ENCODE measurements around the gene TTLL11.

TTLL11 gene

DNA sequence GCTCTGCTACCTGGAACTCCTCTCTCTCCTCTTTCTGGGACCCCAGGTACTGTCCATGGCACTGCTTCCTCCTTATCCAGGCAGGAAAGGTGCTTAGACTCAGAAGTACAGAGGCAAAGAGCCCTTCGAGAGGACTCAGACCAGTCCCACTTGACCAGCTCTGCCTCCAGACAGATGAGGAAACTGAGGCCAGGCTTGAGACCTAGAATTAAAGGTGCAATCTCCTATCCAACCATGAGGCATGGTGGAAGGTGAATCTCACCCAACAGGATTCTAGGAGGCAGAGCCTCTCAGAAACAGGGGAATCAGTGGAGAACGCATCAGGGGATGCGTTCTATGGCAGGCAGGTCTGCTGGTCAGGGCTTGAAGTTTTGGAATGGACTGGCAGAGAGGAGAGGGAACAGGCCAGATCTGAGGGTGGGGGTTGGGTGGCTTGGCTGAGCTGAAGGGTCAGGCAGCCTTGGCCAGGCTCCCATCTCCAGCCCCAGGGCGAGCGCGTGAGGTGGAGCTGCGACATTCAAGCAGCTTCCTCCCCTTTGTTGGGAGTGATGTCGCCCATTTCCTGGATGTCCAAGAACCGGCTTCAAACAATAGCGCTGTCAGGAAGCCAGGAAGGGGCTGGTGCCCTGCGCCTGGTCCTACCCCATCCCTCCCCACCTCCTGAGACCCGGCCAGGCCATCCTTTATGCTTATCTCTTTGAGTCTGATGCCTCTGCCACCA lies 40.3 kb upstream of the TTLL11 start:
- no peak for DNase-seq (ENCODE audit: insufficient read length, low spot score)
- TF ChIP-seq POLR2A (IDR thresholded peaks at IDR 0.05; ENCODE audit: low read depth, low read length), result no peak
- FAIRE-seq, result no peak

DNA sequence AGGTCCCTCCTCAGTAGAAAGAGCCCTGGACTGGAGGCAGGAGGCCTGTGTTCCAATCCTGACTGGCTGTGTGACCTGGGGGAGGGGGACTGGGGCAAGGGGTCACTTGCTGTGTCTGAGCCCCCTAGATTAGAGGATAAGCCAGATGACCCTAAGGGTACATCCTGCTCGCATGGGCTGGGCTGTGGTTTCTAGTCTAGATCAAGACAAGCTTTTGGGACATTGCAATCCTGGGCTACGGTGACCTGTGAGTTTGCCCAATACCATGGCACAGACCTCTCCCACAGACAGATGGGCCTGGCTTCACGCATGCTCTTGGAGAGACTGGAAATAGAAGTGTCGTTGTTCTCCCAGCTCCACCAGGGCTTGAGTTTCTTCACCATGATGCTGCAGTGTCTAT lies 39.4 kb upstream of the TTLL11 start:
- no peak for FAIRE-seq
- no peak for DNase-seq (ENCODE audit: insufficient read length, low spot score)
- TF ChIP-seq POLR2AphosphoS5 (IDR thresholded peaks at IDR 0.05; ENCODE audit: low read depth, low read length) (no peak), POU2F2 (IDR thresholded peaks at IDR 0.05; ENCODE audit: low read depth, low read length) (no peak)

DNA sequence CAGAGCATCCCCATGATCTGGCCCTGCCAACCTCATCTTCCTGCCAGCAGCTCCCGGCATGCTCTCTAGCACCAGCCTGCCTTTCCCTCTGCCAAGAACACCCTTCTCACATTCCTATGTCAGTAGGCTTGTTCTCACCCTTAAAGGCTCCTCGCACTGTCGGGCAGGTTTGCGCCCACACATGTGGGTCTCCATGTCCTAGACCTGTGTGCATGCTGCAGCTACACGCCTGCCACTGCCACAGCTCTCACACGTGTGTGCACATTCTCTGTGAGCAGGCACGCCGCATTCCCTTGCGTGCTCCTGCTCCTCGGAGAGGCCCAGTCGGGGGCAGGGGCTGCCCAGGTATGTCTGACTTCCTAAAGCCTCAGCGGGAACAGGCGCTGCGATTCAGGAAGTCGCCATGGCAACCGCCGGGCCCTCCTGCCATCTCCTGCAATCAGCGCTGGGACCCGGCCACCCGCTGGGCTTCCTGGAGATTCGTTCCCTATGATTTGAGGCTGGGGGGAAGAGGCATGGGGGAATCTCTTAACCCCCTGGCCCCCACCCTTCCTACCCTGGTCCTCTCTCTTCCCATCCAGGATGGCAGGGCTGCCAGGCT lies 38.4 kb upstream of the TTLL11 start:
- TF ChIP-seq TAF1 (IDR thresholded peaks at IDR 0.05; ENCODE audit: low read depth, low read length), result no peak
- no peak for TF ChIP-seq POU2F2 (IDR thresholded peaks at IDR 0.05; ENCODE audit: low read depth, low read length)
- TF ChIP-seq SPI1 (IDR thresholded peaks at IDR 0.05; ENCODE audit: low read depth, low read length), result no peak
- TF ChIP-seq PAX5 (IDR thresholded peaks at IDR 0.05; ENCODE audit: insufficient read depth, low read length, severe bottlenecking), result no peak
- no peak for TF ChIP-seq POLR2A (IDR thresholded peaks at IDR 0.05; ENCODE audit: low read depth, low read length)
- no peak for TF ChIP-seq POLR2AphosphoS5 (IDR thresholded peaks at IDR 0.05; ENCODE audit: low read depth, low read length)
- no peak for DNase-seq (ENCODE audit: insufficient read length, low spot score)
- no peak for FAIRE-seq

DNA sequence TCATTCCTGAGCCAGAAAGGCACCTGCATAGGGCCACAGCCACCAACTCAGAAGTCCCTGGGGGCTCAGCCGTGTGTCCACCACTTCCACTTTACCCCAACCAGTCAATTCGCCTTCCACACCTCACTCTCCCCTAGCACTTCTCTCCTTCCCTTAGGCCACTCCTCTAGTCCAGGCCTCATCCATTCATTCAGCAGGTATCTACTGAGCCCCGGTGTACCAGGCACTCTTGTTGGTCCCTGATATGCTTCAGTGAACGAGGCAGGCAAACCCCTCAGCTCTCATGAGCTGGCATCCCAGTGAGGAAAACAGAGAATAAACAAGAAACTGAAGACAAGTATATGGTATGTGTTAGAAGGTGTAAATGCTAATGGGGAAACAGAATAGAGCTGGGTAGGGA lies 37.7 kb upstream of the TTLL11 start:
- DNase-seq (ENCODE audit: insufficient read length, low spot score) (no peak), FAIRE-seq (no peak)
- TF ChIP-seq SPI1 (IDR thresholded peaks at IDR 0.05; ENCODE audit: low read depth, low read length) (no peak), PAX5 (IDR thresholded peaks at IDR 0.05; ENCODE audit: insufficient read depth, low read length, severe bottlenecking) (no peak), POU2F2 (IDR thresholded peaks at IDR 0.05; ENCODE audit: low read depth, low read length) (no peak), TAF1 (IDR thresholded peaks at IDR 0.05; ENCODE audit: low read depth, low read length) (no peak), POLR2AphosphoS5 (IDR thresholded peaks at IDR 0.05; ENCODE audit: low read depth, low read length) (no peak), POLR2A (IDR thresholded peaks at IDR 0.05; ENCODE audit: low read depth, low read length) (no peak)

DNA sequence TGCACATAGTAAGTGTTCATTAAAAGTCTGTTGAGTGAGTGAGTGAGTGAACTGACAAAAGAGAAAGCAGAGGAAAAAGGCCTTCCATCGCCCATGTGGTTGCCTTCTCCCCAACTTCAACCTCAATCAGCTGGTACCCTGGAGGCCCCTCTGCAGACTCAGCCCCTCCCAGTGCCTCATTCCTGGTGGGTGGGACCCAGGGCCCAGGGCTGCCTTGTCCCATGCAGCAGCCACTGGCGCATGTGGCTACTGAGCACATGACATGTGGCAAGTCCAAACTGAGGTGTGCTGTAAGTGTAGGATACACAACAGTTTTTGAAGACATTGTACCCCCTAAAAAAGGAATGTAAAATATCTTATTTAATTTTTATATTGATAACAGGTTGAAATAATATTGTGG lies 36.9 kb upstream of the TTLL11 start:
- no peak for FAIRE-seq

DNA sequence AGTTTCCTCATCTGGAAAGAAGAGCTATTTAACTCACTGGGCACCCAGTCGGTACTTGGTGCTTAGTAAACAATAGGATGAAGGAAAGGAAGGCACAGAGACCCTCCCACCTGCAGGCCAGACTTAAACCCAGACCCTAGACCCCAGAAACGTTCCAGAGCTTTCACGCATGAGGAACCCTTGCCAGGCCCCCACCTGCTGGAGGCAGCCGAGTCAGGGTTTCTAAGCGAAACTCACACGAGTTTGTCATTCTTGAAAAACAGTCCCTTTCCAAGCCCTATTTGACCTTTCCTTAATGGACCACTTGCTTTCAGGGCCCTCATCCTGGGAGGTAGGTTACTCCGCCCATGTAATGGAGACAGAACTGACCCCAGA lies 35.8 kb upstream of the TTLL11 start:
- FAIRE-seq, result no peak

More for the DNA sequence above, 36.9 kb upstream of the TTLL11 start:
- no peak for DNase-seq (ENCODE audit: insufficient read length, low spot score)
- no peak for TF ChIP-seq POLR2A (IDR thresholded peaks at IDR 0.05; ENCODE audit: low read depth, low read length)
- TF ChIP-seq SPI1 (IDR thresholded peaks at IDR 0.05; ENCODE audit: low read depth, low read length), result no peak
- no peak for TF ChIP-seq TAF1 (IDR thresholded peaks at IDR 0.05; ENCODE audit: low read depth, low read length)
- no peak for TF ChIP-seq POLR2AphosphoS5 (IDR thresholded peaks at IDR 0.05; ENCODE audit: low read depth, low read length)
- no peak for TF ChIP-seq POU2F2 (IDR thresholded peaks at IDR 0.05; ENCODE audit: low read depth, low read length)
- no peak for TF ChIP-seq PAX5 (IDR thresholded peaks at IDR 0.05; ENCODE audit: insufficient read depth, low read length, severe bottlenecking)

DNA sequence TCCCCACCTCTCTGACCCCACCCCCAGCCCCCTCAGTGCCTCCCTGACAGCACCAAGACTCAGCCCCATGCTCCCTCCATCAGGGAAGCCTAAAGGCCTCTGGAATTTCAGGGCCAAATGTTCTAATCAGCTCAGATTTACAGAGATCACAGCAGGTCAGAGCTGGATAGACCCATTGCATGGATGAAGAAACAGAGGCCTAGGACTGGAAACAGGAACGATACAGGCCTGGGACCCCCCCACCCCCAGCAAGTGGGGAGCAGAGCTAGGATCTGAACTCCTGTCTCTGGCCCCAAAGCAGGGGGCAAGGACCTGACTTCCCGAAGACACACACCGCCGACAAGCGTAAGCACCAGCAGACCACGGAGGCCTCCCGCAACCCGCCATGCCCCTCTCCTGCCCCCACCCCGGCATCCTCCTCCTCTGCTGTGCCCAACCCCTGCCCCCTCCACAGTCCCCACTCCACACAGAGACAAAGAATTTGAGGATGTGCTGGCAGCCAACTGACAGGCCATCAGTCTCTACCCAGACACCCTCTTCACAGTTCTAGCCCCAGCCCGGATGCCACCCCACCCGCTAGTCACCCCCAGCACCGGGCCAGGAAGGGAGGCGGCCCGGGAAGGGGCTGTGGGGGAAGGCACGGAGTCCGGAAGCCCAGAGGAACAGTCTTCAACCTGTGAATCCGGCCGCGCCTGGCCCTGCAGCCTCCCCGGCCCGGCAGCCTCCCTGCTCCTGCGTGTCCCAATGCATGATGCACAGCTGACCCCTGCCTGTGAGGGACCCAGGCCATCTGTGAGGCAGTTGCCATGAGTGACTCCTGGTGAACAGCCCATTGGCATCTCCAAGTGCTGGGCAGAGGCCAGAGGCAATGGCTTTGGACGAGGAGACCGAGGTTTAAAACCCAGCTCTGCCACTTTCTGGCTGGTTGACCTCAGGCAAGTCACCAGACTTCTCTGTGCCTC lies 35.2 kb upstream of the TTLL11 start:
- FAIRE-seq (no peak), DNase-seq (ENCODE audit: insufficient read length, low spot score) (no peak)
- TF ChIP-seq POU2F2 (IDR thresholded peaks at IDR 0.05; ENCODE audit: low read depth, low read length) (no peak), POLR2A (IDR thresholded peaks at IDR 0.05; ENCODE audit: low read depth, low read length) (no peak), PAX5 (IDR thresholded peaks at IDR 0.05; ENCODE audit: insufficient read depth, low read length, severe bottlenecking) (no peak), POLR2AphosphoS5 (IDR thresholded peaks at IDR 0.05; ENCODE audit: low read depth, low read length) (no peak), TAF1 (IDR thresholded peaks at IDR 0.05; ENCODE audit: low read depth, low read length) (no peak), SPI1 (IDR thresholded peaks at IDR 0.05; ENCODE audit: low read depth, low read length) (no peak)

More for the DNA sequence above, 35.8 kb upstream of the TTLL11 start:
- TF ChIP-seq PAX5 (IDR thresholded peaks at IDR 0.05; ENCODE audit: insufficient read depth, low read length, severe bottlenecking) (no peak), POU2F2 (IDR thresholded peaks at IDR 0.05; ENCODE audit: low read depth, low read length) (no peak), TAF1 (IDR thresholded peaks at IDR 0.05; ENCODE audit: low read depth, low read length) (no peak), SPI1 (IDR thresholded peaks at IDR 0.05; ENCODE audit: low read depth, low read length) (no peak), POLR2A (IDR thresholded peaks at IDR 0.05; ENCODE audit: low read depth, low read length) (no peak), POLR2AphosphoS5 (IDR thresholded peaks at IDR 0.05; ENCODE audit: low read depth, low read length) (no peak)
- DNase-seq (ENCODE audit: insufficient read length, low spot score), result no peak

DNA sequence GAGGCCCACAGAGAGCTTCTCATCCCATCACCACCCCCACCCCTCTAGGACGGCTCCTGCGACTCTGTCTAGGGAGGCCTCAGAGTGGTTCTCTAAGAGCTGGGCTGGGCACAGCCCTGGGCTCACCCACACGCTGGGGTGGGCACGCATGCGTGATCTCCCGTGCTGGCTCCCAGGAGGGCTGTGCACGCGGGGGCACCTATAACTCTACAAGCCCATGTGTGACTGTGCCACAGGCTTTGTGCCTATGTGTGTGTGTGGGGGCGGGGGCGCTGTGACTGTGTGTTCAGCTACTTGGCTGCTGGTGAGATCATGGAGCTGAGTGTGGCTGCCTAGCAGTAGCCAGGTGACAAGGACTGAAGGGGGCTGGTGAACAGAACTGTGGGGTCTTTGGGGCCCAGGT lies 34.3 kb upstream of the TTLL11 start:
- FAIRE-seq (no peak), DNase-seq (ENCODE audit: insufficient read length, low spot score) (no peak)
- TF ChIP-seq POU2F2 (IDR thresholded peaks at IDR 0.05; ENCODE audit: low read depth, low read length), result no peak
- TF ChIP-seq TAF1 (IDR thresholded peaks at IDR 0.05; ENCODE audit: low read depth, low read length), result no peak
- no peak for TF ChIP-seq POLR2AphosphoS5 (IDR thresholded peaks at IDR 0.05; ENCODE audit: low read depth, low read length)
- TF ChIP-seq POLR2A (IDR thresholded peaks at IDR 0.05; ENCODE audit: low read depth, low read length), result no peak
- no peak for TF ChIP-seq SPI1 (IDR thresholded peaks at IDR 0.05; ENCODE audit: low read depth, low read length)
- TF ChIP-seq PAX5 (IDR thresholded peaks at IDR 0.05; ENCODE audit: insufficient read depth, low read length, severe bottlenecking), result no peak

Measured in GM12891 (cell line).